Kidney (tissue), 14 donors: ENCODE measurements around the gene NEIL3. TPM values are rescaled to one million over a fixed set of nuclear protein-coding genes. Genes with fewer than 3 reads are reported as not detected.

ENCODE experiments used
- DNase-seq, 5 donors: peaks; one replicate each; pipeline ENCODE4 v3.0.0-alpha.2; 2013 to 2020
- FAIRE-seq: peaks from 2 replicates; lab custom pipeline; 2012; peaks lifted over from hg19 to GRCh38; lab: Jason Lieb, UNC
- H3K27ac ChIP-seq, 2 donors: one replicate each; pipeline ENCODE4 v1.7.0; 2013; ENCODE audit warnings: low read depth in 2 of 2, low read length in 2 of 2, inconsistent platforms in 1 of 2
- H3K27me3 ChIP-seq: one replicate; pipeline ENCODE4 v1.7.1; 2013; ENCODE audit warnings: low read length, inconsistent platforms; ENCODE audit not compliant: control insufficient read depth, insufficient read depth
- H3K36me3 ChIP-seq, 3 donors: one replicate each; pipeline versions ENCODE4 v1.7.0 to v1.7.1; 2013; ENCODE audit warnings: low read length in 3 of 3, control low read depth in 1 of 3, inconsistent platforms in 1 of 3; ENCODE audit not compliant: insufficient read depth in 3 of 3, control insufficient read depth in 2 of 3
- H3K4me1 ChIP-seq, 3 donors: one replicate each; pipeline versions ENCODE4 v1.7.0 to v1.7.1; 2013; ENCODE audit warnings: low read length in 3 of 3, inconsistent platforms in 1 of 3, low read depth in 1 of 3; ENCODE audit not compliant: control insufficient read depth in 2 of 3, insufficient read depth in 2 of 3
- H3K4me3 ChIP-seq, 3 donors: one replicate each; pipeline versions ENCODE4 v1.7.0 to v1.8.1; 2013; ENCODE audit warnings: low read length in 3 of 3, control low read depth in 1 of 3, inconsistent platforms in 1 of 3
- H3K9ac ChIP-seq, 3 donors: one replicate each; pipeline versions ENCODE4 v1.7.0 to v1.7.1; 2013; ENCODE audit warnings: low read length in 3 of 3, control low read depth in 1 of 3, inconsistent platforms in 1 of 3
- H3K9me3 ChIP-seq, 3 donors: one replicate each; pipeline versions ENCODE4 v1.7.0 to v1.7.1; 2013; ENCODE audit warnings: low read length in 3 of 3, control low read depth in 1 of 3, inconsistent platforms in 1 of 3; ENCODE audit not compliant: control insufficient read depth in 2 of 3, insufficient read depth in 1 of 3
- intact Hi-C: fragments of 100-400 bp; cut with DNase I; formaldehyde crosslinking; loops from one replicate; pipeline ENCODE4 v1.11.1; 2022
- polyA plus RNA-seq: library from polyadenylated mRNA; stranded (reverse); fragments of 350-450 nt; fragmentation: Illumina TruSeq; extraction: RNeasy Lipid Tissue Mini Kit (QIAGEN cat#74804); gene quantifications from one replicate; pipeline ENCODE4 v1.2.3, GENCODE V29; 2014; ENCODE audit warnings: low read depth, low replicate concordance; ENCODE audit not compliant: insufficient read depth
- total RNA-seq: library from RNA; stranded (reverse); fragmentation: NEBNext Ultra II Directional; extraction: Animal tissue kit (Norgen Biotek cat#: 25700); gene quantifications from one replicate; pipeline ENCODE4 v1.2.1, GENCODE V29; 2021
- TF ChIP-seq, protein P1 (sequence below): IDR thresholded peaks from 3 replicates; pipeline ENCODE4 v1.5.1; 2012; ENCODE audit warnings: mild to moderate bottlenecking, moderate library complexity, borderline replicate concordance; ENCODE audit not compliant: insufficient read depth; ENCODE audit errors: extremely low read depth
- donor health status: control.
- donor health status: control.
- donor health status: control.
- donor health status: control.
- donor health status: control.
- donor health status: DM: yes; HTN: yes; CAD: no.
- donor health status: Normal renal cell carcinoma (clear cell type).

Gene NEIL3
- total and polyA plus RNA-seq, 2 donors from 2014 or later = 0.35 TPM; not detected in 1

DNA sequence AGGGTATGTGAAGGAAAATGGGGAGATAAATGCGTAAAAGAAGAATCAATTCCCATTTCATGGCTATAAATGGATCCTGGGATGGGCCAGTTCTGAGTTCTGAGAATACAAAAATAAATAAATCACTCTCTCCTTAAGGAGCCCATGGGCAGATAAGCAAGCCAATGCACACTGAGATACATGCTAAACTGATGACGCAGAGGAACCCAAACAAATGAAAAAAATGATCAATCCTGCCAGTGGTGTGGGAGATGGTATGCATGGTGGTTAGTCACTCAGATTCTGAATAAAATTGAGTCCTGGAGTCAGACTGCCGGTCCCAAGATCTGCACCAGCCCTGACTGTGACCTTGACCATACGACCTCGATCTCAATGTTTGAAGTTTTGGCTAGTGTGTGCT lies 59.7 kb downstream of the NEIL3 start:
- intact Hi-C loops = no loop called here
- no peak for DNase-seq
- Histone ChIP-seq H3K27ac (no peak overlapping the region), H3K9me3 (no peaks in the 10 kb centered on the region), H3K9ac (no peak overlapping the region), H3K27me3 (no peaks in the 10 kb centered on the region), H3K36me3 (no peaks in the 10 kb centered on the region), H3K4me3 (no peak overlapping the region), H3K4me1 (no peaks in the 10 kb centered on the region)
- TF ChIP-seq, protein P1, sequence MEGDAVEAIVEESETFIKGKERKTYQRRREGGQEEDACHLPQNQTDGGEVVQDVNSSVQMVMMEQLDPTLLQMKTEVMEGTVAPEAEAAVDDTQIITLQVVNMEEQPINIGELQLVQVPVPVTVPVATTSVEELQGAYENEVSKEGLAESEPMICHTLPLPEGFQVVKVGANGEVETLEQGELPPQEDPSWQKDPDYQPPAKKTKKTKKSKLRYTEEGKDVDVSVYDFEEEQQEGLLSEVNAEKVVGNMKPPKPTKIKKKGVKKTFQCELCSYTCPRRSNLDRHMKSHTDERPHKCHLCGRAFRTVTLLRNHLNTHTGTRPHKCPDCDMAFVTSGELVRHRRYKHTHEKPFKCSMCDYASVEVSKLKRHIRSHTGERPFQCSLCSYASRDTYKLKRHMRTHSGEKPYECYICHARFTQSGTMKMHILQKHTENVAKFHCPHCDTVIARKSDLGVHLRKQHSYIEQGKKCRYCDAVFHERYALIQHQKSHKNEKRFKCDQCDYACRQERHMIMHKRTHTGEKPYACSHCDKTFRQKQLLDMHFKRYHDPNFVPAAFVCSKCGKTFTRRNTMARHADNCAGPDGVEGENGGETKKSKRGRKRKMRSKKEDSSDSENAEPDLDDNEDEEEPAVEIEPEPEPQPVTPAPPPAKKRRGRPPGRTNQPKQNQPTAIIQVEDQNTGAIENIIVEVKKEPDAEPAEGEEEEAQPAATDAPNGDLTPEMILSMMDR = no peak
- FAIRE-seq = no peak

DNA sequence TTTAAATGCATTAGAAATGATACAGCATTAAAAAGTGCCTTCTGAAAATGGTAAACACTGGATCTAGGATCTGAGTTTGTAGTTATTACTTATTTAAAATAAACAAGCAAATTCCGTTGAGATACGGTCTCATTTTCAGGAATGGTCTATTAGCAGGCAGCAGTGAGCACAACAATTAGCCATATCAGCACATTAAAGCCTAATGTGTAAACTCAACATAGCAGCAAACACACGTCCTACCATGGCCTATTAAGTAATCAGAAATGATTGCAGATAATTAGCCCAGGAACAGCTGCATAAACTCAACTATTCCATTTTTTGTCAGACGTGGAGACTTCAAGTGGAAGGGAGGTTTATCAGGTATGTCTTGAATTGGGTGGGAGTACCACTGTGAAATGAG lies 61.8 kb downstream of the NEIL3 start:
- no peaks in the 10 kb centered on the region for H3K36me3 ChIP-seq
- H3K27ac ChIP-seq = no peak overlapping the region
- TF ChIP-seq, protein P1 = no peak
- H3K4me3 ChIP-seq = no peak overlapping the region
- no peak for FAIRE-seq
- no peak for DNase-seq
- no peaks in the 10 kb centered on the region for H3K9me3 ChIP-seq
- no peak overlapping the region for H3K9ac ChIP-seq
- no peaks in the 10 kb centered on the region for H3K27me3 ChIP-seq
- H3K4me1 ChIP-seq = no peaks in the 10 kb centered on the region
- intact Hi-C loops = no loop called here

DNA sequence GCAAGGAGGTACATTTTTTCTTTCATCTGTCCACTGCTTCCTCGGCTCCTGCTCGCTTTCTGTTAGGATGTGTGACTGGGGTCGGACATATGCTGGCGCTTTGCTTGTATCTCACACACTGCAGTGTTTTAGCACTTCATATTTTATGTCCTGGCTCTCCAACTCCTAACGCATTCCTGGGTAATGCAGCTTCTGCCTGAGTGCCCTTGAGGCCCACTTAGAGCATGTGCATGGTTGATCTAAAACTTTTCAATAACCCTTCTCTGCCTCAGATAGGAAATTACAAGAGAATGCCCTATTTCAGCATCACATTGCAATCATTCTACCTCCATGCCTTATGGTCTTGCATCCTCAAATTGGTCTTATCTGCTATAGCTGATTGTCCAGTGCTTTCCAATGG lies 65.3 kb downstream of the NEIL3 start:
- FAIRE-seq (no peak), DNase-seq (no peak)
- Histone ChIP-seq H3K27me3 (no peaks in the 10 kb centered on the region), H3K36me3 (no peaks in the 10 kb centered on the region), H3K9ac (no peak overlapping the region), H3K4me1 (no peaks in the 10 kb centered on the region), H3K4me3 (no peak overlapping the region), H3K9me3 (no peaks in the 10 kb centered on the region), H3K27ac (no peak overlapping the region)
- intact Hi-C loops = no loop called here
- TF ChIP-seq, protein P1 = no peak

DNA sequence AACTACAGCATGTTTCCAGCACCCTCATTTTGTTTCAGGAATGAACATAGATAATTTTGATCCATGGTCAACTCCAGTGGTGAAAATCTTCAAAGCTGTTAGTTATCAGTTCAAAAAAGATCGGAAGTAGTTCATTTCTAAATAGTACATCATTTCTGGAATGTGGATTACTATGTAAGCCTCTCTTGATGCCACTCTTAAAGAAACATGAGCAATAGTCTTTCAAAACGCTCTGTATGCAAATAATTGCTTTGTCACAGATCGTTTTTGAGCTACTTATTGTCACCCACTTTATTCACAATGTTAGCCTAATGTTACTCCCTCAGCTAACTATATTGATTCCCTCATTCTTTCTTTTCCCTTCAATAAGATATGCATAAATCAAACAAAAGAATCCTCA lies 65.7 kb downstream of the NEIL3 start:
- H3K27me3 ChIP-seq = no peaks in the 10 kb centered on the region
- no peaks in the 10 kb centered on the region for H3K36me3 ChIP-seq
- no peak overlapping the region for H3K4me3 ChIP-seq
- no peaks in the 10 kb centered on the region for H3K9me3 ChIP-seq
- H3K4me1 ChIP-seq = no peaks in the 10 kb centered on the region
- TF ChIP-seq, protein P1 = no peak
- intact Hi-C loops = no loop called here
- no peak for FAIRE-seq
- H3K9ac ChIP-seq = no peak overlapping the region
- DNase-seq = no peak
- H3K27ac ChIP-seq = no peak overlapping the region
